ENCODE results near the gene KCTD6. TPM values are rescaled to one million over a fixed set of nuclear protein-coding genes. Genes with fewer than 3 reads are reported as not detected.
A peak's percentile ranks its signal among the peaks of the same experiment; 100 is the strongest.

Gene KCTD6
- total RNA-seq: 1 to 10 TPM; 5.6 to 5.8 TPM

DNA sequence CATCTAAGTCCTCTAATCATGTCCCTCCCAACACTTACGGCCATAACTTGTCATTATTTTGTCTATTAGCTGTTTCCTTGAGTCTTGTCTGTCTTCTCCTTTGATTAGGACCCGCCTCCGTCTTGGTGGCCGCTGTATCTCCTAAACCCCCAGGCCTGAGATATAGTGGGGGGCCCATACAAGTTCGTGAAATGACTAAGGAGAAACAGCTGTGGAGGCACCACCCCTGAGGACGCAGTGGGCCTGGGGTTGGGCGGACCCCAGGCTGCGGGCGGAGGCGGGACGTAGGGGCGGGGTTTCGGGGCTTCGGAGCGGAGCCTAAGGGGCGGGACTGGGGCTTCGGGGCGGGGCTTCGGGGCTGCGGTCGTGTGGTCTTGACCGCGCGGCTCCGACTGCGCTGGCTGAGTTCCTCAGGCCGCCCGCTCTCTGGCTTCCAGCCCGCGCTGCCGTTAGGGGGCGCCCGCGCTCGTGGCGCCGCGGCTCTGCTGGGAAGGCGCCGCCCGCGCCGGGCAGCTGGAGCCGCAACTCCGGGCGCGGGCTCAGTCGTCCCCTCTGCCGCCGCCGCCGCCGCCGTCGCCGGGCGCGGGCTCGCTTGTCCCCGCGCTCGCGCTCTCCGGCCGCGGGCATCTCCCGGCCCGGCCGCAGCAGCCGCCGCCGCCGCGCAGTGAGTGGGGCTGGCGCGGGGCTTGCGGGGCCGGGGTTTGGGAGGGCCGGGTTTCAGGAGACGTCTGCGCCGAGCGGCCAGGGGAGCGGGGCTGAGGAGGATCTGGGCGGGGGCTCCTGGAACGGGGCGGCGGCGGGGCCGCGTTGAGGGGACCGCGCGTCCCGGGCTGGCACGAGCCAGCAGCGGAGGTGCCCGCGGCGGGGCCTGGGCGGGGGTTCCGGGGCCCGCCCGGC is at the start of gene KCTD6:
Gene KCTD6 (plus strand): TSS at position 591 of the 897 bp plus-strand sequence. CDS start 6,660 bp downstream, outside the sequence.
- Mint-ChIP-seq H3K27ac (peak within 1 kb of the TSS; percentile 89), H3K36me3 (ENCODE audit: low read depth) (no peaks in the 10 kb centered on the region), H3K9me3 (no peaks in the 10 kb centered on the region), H3K4me3 (peak within 1 kb of the TSS; percentile 81), H3K4me1 (ENCODE audit: low read depth) (peaks cover 35% of the 10 kb centered on the region), H3K27me3 (peaks cover 2% of the 10 kb centered on the region)
- DNase-seq (peak; percentile 85), ATAC-seq (peak; percentile 90)
- ChIA-PET CTCF (interaction anchor here (0.7 to 3.9 kb wide), 20 partner anchors 9 to 220 kb away, joined by 3 to 30 read pairs (median 4); partner anchors contain the start of genes HTD2 and RPP14), POLR2A (interaction anchor here (0.6 to 1.0 kb wide), 6 partner anchors 20 to 62 kb away, joined by 3 read pairs; no protein-coding TSS in a partner anchor)
- TF ChIP-seq, protein P1, sequence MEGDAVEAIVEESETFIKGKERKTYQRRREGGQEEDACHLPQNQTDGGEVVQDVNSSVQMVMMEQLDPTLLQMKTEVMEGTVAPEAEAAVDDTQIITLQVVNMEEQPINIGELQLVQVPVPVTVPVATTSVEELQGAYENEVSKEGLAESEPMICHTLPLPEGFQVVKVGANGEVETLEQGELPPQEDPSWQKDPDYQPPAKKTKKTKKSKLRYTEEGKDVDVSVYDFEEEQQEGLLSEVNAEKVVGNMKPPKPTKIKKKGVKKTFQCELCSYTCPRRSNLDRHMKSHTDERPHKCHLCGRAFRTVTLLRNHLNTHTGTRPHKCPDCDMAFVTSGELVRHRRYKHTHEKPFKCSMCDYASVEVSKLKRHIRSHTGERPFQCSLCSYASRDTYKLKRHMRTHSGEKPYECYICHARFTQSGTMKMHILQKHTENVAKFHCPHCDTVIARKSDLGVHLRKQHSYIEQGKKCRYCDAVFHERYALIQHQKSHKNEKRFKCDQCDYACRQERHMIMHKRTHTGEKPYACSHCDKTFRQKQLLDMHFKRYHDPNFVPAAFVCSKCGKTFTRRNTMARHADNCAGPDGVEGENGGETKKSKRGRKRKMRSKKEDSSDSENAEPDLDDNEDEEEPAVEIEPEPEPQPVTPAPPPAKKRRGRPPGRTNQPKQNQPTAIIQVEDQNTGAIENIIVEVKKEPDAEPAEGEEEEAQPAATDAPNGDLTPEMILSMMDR (IDR thresholded peaks at IDR 0.05): peak; percentile 57
- intact Hi-C loops (cut with micrococcal nuclease): loop anchor here (5.0 kb wide), 1 partner anchor 41 kb away; no protein-coding TSS in a partner anchor

DNA sequence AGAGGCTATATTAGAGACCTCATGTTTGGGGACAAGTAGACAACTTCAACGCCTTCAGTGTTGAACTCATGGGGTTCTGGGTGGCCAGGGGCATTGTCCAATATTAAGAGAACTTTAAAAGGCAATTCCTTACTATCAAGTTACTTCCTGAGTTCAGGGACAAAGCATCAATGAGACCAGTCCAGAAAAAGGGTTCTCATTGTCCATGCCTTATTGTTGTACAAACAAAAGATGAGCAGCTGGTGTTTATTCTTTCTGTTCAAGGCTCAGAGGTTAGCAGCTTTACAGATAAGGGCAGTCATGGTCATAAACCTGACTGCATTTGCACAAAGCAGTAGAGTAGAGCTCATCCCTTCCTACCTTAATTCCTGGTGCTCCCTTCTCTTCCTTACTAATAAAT is 39.7 kb upstream of the KCTD6 start:
- no peak for ATAC-seq
- peaks cover 13% of the 10 kb centered on the region for H3K9me3 Mint-ChIP-seq
- ChIA-PET POLR2A (no interaction called here), CTCF (no interaction called here)
- intact Hi-C loops (cut with micrococcal nuclease): no loop called here
- H3K27ac Mint-ChIP-seq: no peak overlapping the region
- H3K27me3 Mint-ChIP-seq: no peaks in the 10 kb centered on the region
- TF ChIP-seq, protein P1 (IDR thresholded peaks at IDR 0.05): no peak
- no peak overlapping the region for H3K4me3 Mint-ChIP-seq
- peaks cover 10% of the 10 kb centered on the region for H3K36me3 Mint-ChIP-seq (ENCODE audit: low read depth)
- no peak for DNase-seq
- peaks cover 2% of the 10 kb centered on the region for H3K4me1 Mint-ChIP-seq (ENCODE audit: low read depth)

DNA sequence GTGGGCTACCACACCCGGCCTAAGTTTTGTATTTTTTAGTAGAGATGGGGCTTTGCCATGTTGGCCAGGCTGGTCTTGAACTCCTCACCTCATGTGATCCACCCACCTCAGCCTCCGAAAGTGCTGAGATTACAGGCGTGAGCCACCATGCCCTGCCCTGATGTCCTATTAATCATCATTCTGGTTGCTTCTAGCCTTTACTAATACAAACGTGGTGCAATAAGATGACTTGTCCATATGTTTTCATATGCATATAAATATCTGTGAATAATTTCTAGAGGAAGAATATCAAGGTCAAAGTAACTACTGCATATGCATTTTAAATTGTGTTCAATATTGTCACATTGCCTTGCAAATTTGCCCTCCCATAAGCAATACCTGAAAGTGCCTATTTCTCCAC is 32.7 kb upstream of the KCTD6 start:
- ATAC-seq (no peak), DNase-seq (no peak)
- ChIA-PET CTCF (no interaction called here), POLR2A (no interaction called here)
- Mint-ChIP-seq H3K27ac (no peak overlapping the region), H3K9me3 (peaks cover 11% of the 10 kb centered on the region), H3K4me3 (no peak overlapping the region), H3K27me3 (no peaks in the 10 kb centered on the region), H3K36me3 (ENCODE audit: low read depth) (peaks cover 7% of the 10 kb centered on the region), H3K4me1 (ENCODE audit: low read depth) (peaks cover 9% of the 10 kb centered on the region)
- intact Hi-C loops (cut with micrococcal nuclease): no loop called here
- TF ChIP-seq, protein P1 (IDR thresholded peaks at IDR 0.05): no peak

DNA sequence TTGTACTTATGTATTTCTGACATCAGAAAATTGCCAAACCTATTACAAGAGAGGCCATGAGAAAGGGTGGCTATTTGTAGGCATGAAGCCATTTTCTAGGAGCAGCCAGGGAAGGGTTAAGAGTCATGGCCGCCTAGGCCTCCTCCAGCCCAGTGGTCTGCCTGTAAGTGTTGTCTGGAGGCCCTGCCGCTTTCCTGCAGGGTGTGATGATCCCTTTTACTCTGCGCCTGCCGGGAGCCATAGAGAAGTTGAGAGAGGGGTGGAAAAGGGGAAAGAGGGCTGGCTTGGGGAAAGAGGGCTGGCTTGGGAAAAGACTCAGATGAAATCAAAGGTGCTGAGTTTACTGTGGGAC is 29.1 kb upstream of the KCTD6 start:
- Mint-ChIP-seq H3K36me3 (ENCODE audit: low read depth) (no peaks in the 10 kb centered on the region), H3K9me3 (no peaks in the 10 kb centered on the region), H3K27me3 (no peaks in the 10 kb centered on the region), H3K27ac (no peak overlapping the region), H3K4me1 (ENCODE audit: low read depth) (peaks cover 14% of the 10 kb centered on the region), H3K4me3 (no peak overlapping the region)
- no peak for DNase-seq
- POLR2A ChIA-PET: no interaction called here
- TF ChIP-seq, protein P1 (IDR thresholded peaks at IDR 0.05): no peak
- intact Hi-C loops (cut with micrococcal nuclease): loop anchor here (2.0 to 5.0 kb wide), 2 partner anchors 34 to 70 kb away; no protein-coding TSS in a partner anchor
- CTCF ChIA-PET: no interaction called here
- ATAC-seq: no peak

Data from activated CD8-positive, alpha-beta T cell treated with anti-CD3 and anti-CD28 coated beads for 36 hours (primary cell).